BLaER1 (cell line): Measurements from ENCODE around the gene CDT1.

Experiments
- H3K27ac ChIP-seq: shearing (Covaris generic); formaldehyde crosslinking; 2 replicates; pipeline ENCODE4 v1.8.1; 2022
- H3K27me3 ChIP-seq: shearing (Covaris generic); formaldehyde crosslinking; 2 replicates; pipeline ENCODE4 v1.8.1; 2022
- H3K36me3 ChIP-seq: shearing (Covaris generic); formaldehyde crosslinking; 2 replicates; pipeline ENCODE4 v1.8.1; 2022
- H3K4me1 ChIP-seq: shearing (Covaris generic); formaldehyde crosslinking; 2 replicates; pipeline ENCODE4 v1.8.1; 2022
- H3K4me2 ChIP-seq: shearing (Covaris generic); formaldehyde crosslinking; 2 replicates; pipeline ENCODE4 v1.8.1; 2022
- H3K4me3 ChIP-seq: shearing (Covaris generic); formaldehyde crosslinking; 2 replicates; pipeline ENCODE4 v1.8.1; 2022
- H3K9ac ChIP-seq: shearing (Covaris generic); formaldehyde crosslinking; 2 replicates; pipeline ENCODE4 v1.8.1; 2022
- H3K9me3 ChIP-seq: shearing (Covaris generic); formaldehyde crosslinking; 2 replicates; pipeline ENCODE4 v1.8.1; 2022
- H4K20me1 ChIP-seq: shearing (Covaris generic); formaldehyde crosslinking; 2 replicates; pipeline ENCODE4 v1.8.1; 2022
- Cebpa-rat ChIP-seq: shearing (Covaris generic); IDR thresholded peaks from 2 replicates; pipeline ENCODE4 v1.8.1; 2022

Gene CDT1

GRCh38 chr16:88790312-88791211 lies 13.0 kb upstream of the CDT1 start:
- peak overlapping the region; percentile 99 for H3K4me2 ChIP-seq
- TF ChIP-seq Cebpa-rat = no peak
- peak overlapping the region; percentile 75 for H3K9ac ChIP-seq
- H3K4me1 ChIP-seq = peaks cover 96% of the 10 kb centered on the region
- no peaks in the 10 kb centered on the region for H3K27me3 ChIP-seq
- no peaks in the 10 kb centered on the region for H4K20me1 ChIP-seq
- no peaks in the 10 kb centered on the region for H3K36me3 ChIP-seq
- H3K9me3 ChIP-seq = no peaks in the 10 kb centered on the region
- H3K27ac ChIP-seq = peak overlapping the region; percentile 86
- H3K4me3 ChIP-seq = peak overlapping the region; percentile 64

GRCh38 chr16:88792078-88792550 lies 11.5 kb upstream of the CDT1 start:
- Histone ChIP-seq H3K27me3 (no peaks in the 10 kb centered on the region), H3K27ac (peak overlapping the region; percentile 93), H3K4me2 (peak overlapping the region; percentile 96), H3K36me3 (no peaks in the 10 kb centered on the region), H4K20me1 (no peaks in the 10 kb centered on the region), H3K4me1 (peaks cover 96% of the 10 kb centered on the region), H3K9me3 (no peaks in the 10 kb centered on the region), H3K4me3 (no peak overlapping the region), H3K9ac (peak overlapping the region; percentile 74)
- no peak for TF ChIP-seq Cebpa-rat

- H3K9me3 ChIP-seq = no peaks in the 10 kb centered on the region
- H3K9ac ChIP-seq = peak overlapping the region; percentile 74
- TF ChIP-seq Cebpa-rat = no peak
- H4K20me1 ChIP-seq = no peaks in the 10 kb centered on the region
- H3K36me3 ChIP-seq = no peaks in the 10 kb centered on the region
- H3K27me3 ChIP-seq = no peaks in the 10 kb centered on the region
- peak overlapping the region; percentile 93 for H3K27ac ChIP-seq
- H3K4me1 ChIP-seq = peaks cover 95% of the 10 kb centered on the region
- H3K4me2 ChIP-seq = peak overlapping the region; percentile 96
- no peak overlapping the region for H3K4me3 ChIP-seq
These were observed 10.8 kb upstream of the CDT1 start for GRCh38 chr16:88792668-88793250.

- no peaks in the 10 kb centered on the region for H3K36me3 ChIP-seq
- H4K20me1 ChIP-seq = no peaks in the 10 kb centered on the region
- TF ChIP-seq Cebpa-rat = no peak
- H3K9me3 ChIP-seq = peaks cover 4% of the 10 kb centered on the region; the same call in 1 of the 2 replicates
- peak overlapping the region; percentile 93 for H3K27ac ChIP-seq
- peak overlapping the region; percentile 42 for H3K4me3 ChIP-seq
- peak overlapping the region; percentile 96 for H3K4me2 ChIP-seq
- peak overlapping the region; percentile 74 for H3K9ac ChIP-seq
- H3K4me1 ChIP-seq = peaks cover 93% of the 10 kb centered on the region
- no peaks in the 10 kb centered on the region for H3K27me3 ChIP-seq
These were observed 10.2 kb upstream of the CDT1 start for GRCh38 chr16:88793251-88793954.

- no peaks in the 10 kb centered on the region for H3K27me3 ChIP-seq
- H3K9ac ChIP-seq = peak overlapping the region; percentile 40; the same call in 1 of the 2 replicates
- no peak for TF ChIP-seq Cebpa-rat
- peaks cover 95% of the 10 kb centered on the region for H3K4me1 ChIP-seq
- no peaks in the 10 kb centered on the region for H3K36me3 ChIP-seq
- H3K4me2 ChIP-seq = peak overlapping the region; percentile 96
- no peaks in the 10 kb centered on the region for H4K20me1 ChIP-seq
- peaks cover 14% of the 10 kb centered on the region for H3K9me3 ChIP-seq
- peak overlapping the region; percentile 75 for H3K27ac ChIP-seq
- no peak overlapping the region for H3K4me3 ChIP-seq
These were observed 7.3 kb upstream of the CDT1 start for GRCh38 chr16:88796278-88796677.

- TF ChIP-seq Cebpa-rat = no peak
- Histone ChIP-seq H3K4me1 (peaks cover 93% of the 10 kb centered on the region), H3K9ac (0 out of 2 replicates have a peak overlapping the region, but pooled peaks have one; percentile 4), H3K4me2 (peak overlapping the region; percentile 90), H4K20me1 (no peaks in the 10 kb centered on the region), H3K36me3 (no peaks in the 10 kb centered on the region), H3K27me3 (no peaks in the 10 kb centered on the region), H3K4me3 (0 out of 2 replicates have a peak overlapping the region, but pooled peaks have one; percentile 57), H3K9me3 (peaks cover 14% of the 10 kb centered on the region), H3K27ac (peak overlapping the region; percentile 98)
These were observed 5.5 kb upstream of the CDT1 start for GRCh38 chr16:88798073-88798472.

- Histone ChIP-seq H3K4me1 (peaks cover 85% of the 10 kb centered on the region), H3K9me3 (peaks cover 14% of the 10 kb centered on the region), H3K27ac (peak overlapping the region; percentile 98)
These were observed 4.7 kb upstream of the CDT1 start for GRCh38 chr16:88798772-88799455.

GRCh38 chr16:88799569-88800276 lies 3.9 kb upstream of the CDT1 start:
- Histone ChIP-seq H3K4me1 (peaks cover 83% of the 10 kb centered on the region), H3K36me3 (no peaks in the 10 kb centered on the region), H4K20me1 (peaks cover 7% of the 10 kb centered on the region), H3K27me3 (no peaks in the 10 kb centered on the region), H3K9me3 (peaks cover 14% of the 10 kb centered on the region), H3K4me2 (peak overlapping the region; percentile 90), H3K27ac (peak overlapping the region; percentile 98), H3K9ac (peak overlapping the region; percentile 75), H3K4me3 (peak overlapping the region; percentile 57)
- TF ChIP-seq Cebpa-rat = no peak

More at GRCh38 chr16:88798772-88799455, 4.7 kb upstream of the CDT1 start:
- TF ChIP-seq Cebpa-rat = no peak
- H3K36me3 ChIP-seq = no peaks in the 10 kb centered on the region
- peak overlapping the region; percentile 57 for H3K4me3 ChIP-seq
- H4K20me1 ChIP-seq = no peaks in the 10 kb centered on the region
- H3K4me2 ChIP-seq = peak overlapping the region; percentile 90
- peak overlapping the region; percentile 75 for H3K9ac ChIP-seq
- no peaks in the 10 kb centered on the region for H3K27me3 ChIP-seq
